CD4-positive, alpha-beta T cell (primary cell): Measurements from ENCODE around the gene CCSER1. TPM values are rescaled to one million over a fixed set of nuclear protein-coding genes. Genes with fewer than 3 reads are reported as not detected.

ENCODE experiments used
- ATAC-seq: fragments of 200-7000 bp; cut with Tn5 transposase; one replicate; pipeline ENCODE4 v1.10.0; 2022; ENCODE audit warnings: mild to moderate bottlenecking; ENCODE audit not compliant: poor library complexity
- CTCF ChIA-PET: fragments of 350-600 bp; sonication (Branson Sonifier 250); formaldehyde crosslinking; loops from one replicate; lab custom pipeline; 2021; ENCODE audit warnings: antibody characterized with exemption, inconsistent platforms; lab: Charles Lee
- POLR2A ChIA-PET: fragments of 350-600 bp; sonication (Branson Sonifier 250); formaldehyde crosslinking; loops from one replicate; lab custom pipeline; 2021; ENCODE audit warnings: antibody characterized with exemption, inconsistent platforms; lab: Charles Lee
- DNase-seq, 14 experiments: peaks; one replicate each; pipeline ENCODE4 v3.0.0-alpha.2; 2013 to 2020; ENCODE audit warnings: mixed read lengths in 2 of 14
- H3K27ac ChIP-seq, 2 donors: one replicate each; pipeline versions ENCODE4 v1.5.1 to v1.7.0; 2013; ENCODE audit warnings: low read length in 2 of 2, low read depth in 1 of 2, mild to moderate bottlenecking in 1 of 2
- H3K27me3 ChIP-seq, 2 experiments: 1 replicate in 1 of 2; 2 replicates in 1 of 2; pipeline versions ENCODE4 v1.6.1 to v1.7.0; 2013; ENCODE audit warnings: low read length in 2 of 2, control low read depth in 1 of 2, mild to moderate bottlenecking in 1 of 2, moderate library complexity in 1 of 2; ENCODE audit not compliant: insufficient read depth in 2 of 2, control insufficient read depth in 1 of 2
- H3K36me3 ChIP-seq: one replicate; pipeline ENCODE4 v1.6.1; 2013; ENCODE audit warnings: low read length, control low read depth; ENCODE audit not compliant: insufficient read depth
- H3K4me1 ChIP-seq: one replicate; pipeline ENCODE4 v1.6.1; 2013; ENCODE audit warnings: low read length, control low read depth; ENCODE audit not compliant: insufficient read depth
- H3K4me3 ChIP-seq: one replicate; pipeline ENCODE4 v1.5.1; 2013; ENCODE audit warnings: mild to moderate bottlenecking, low read length, moderate library complexity
- H3K9me3 ChIP-seq, 2 experiments: 1 replicate in 1 of 2; 2 replicates in 1 of 2; pipeline versions ENCODE4 v1.6.1 to v1.7.0; 2013; ENCODE audit warnings: low read length in 2 of 2, mild to moderate bottlenecking in 2 of 2, control low read depth in 1 of 2, moderate library complexity in 1 of 2; ENCODE audit not compliant: control insufficient read depth in 1 of 2, insufficient read depth in 1 of 2
- H3K27ac Mint-ChIP-seq: one replicate; pipeline ENCODE4 v1.8.0; 2020; ENCODE audit warnings: mixed read lengths
- H3K27me3 Mint-ChIP-seq: one replicate; pipeline ENCODE4 v1.8.0; 2021; ENCODE audit warnings: mixed read lengths
- H3K36me3 Mint-ChIP-seq: one replicate; pipeline ENCODE4 v1.8.0; 2021; ENCODE audit warnings: low read depth, mixed read lengths
- H3K4me1 Mint-ChIP-seq: one replicate; pipeline ENCODE4 v1.8.0; 2021; ENCODE audit warnings: low read depth, mixed read lengths
- H3K4me3 Mint-ChIP-seq: one replicate; pipeline ENCODE4 v1.8.0; 2020; ENCODE audit warnings: mild to moderate bottlenecking, mixed read lengths
- H3K9me3 Mint-ChIP-seq: one replicate; pipeline ENCODE4 v1.8.0; 2020; ENCODE audit warnings: mixed read lengths
- CTCF ChIP-seq: fragments of 200-600 bp; IDR thresholded peaks from one replicate; pipeline ENCODE4 v1.8.0; 2022; ENCODE audit warnings: antibody characterized with exemption, mild to moderate bottlenecking
- intact Hi-C, 2 experiments: fragments of 100-400 bp; cut with DNase I in 1 of 2; cut with micrococcal nuclease in 1 of 2; formaldehyde crosslinking; loops; one replicate each; pipeline versions ENCODE4 v1.15.1 to v1.9.0; 2023 to 2025; cut with DNase I, micrococcal nuclease
- total RNA-seq, 174 experiments: library from RNA in 2 of 174; stranded (reverse) in 2 of 174; gene quantifications; one replicate each; pipeline ENCODE4 v1.2.3 and lab custom pipeline; 2021 to 2026

Gene CCSER1
- total RNA-seq, 2 experiments from 2014 or later, result 0.36 to 0.71 TPM

- H3K4me3 Mint-ChIP-seq, result no peak overlapping the region
- no peaks in the 10 kb centered on the region for H3K27me3 Mint-ChIP-seq
- no peaks in the 10 kb centered on the region for H3K36me3 Mint-ChIP-seq
- DNase-seq (no peak), ATAC-seq (no peak)
- Histone ChIP-seq H3K4me3 (no peak overlapping the region), H3K27ac (no peak overlapping the region), H3K9me3 (no peaks in the 10 kb centered on the region), H3K27me3 (no peaks in the 10 kb centered on the region), H3K36me3 (no peaks in the 10 kb centered on the region), H3K4me1 (no peaks in the 10 kb centered on the region)
- intact Hi-C loops, result no loop called here
- no peak overlapping the region for H3K27ac Mint-ChIP-seq
- H3K9me3 Mint-ChIP-seq, result peaks cover 3% of the 10 kb centered on the region
- H3K4me1 Mint-ChIP-seq, result no peaks in the 10 kb centered on the region
- no peak for TF ChIP-seq CTCF
- ChIA-PET CTCF (no interaction called here), POLR2A (no interaction called here)
Observed at GRCh38 chr4:91085961-91086360, 958.8 kb downstream of the CCSER1 start.

- Histone ChIP-seq H3K36me3 (no peaks in the 10 kb centered on the region), H3K9me3 (no peaks in the 10 kb centered on the region), H3K4me1 (no peaks in the 10 kb centered on the region), H3K27me3 (no peaks in the 10 kb centered on the region), H3K27ac (no peak overlapping the region), H3K4me3 (no peak overlapping the region)
- Mint-ChIP-seq H3K36me3 (no peaks in the 10 kb centered on the region), H3K4me1 (no peaks in the 10 kb centered on the region), H3K9me3 (peaks cover 7% of the 10 kb centered on the region), H3K27me3 (no peaks in the 10 kb centered on the region), H3K27ac (no peak overlapping the region), H3K4me3 (no peak overlapping the region)
- ChIA-PET CTCF (no interaction called here), POLR2A (no interaction called here)
- intact Hi-C loops, result no loop called here
- DNase-seq (no peak), ATAC-seq (no peak)
- TF ChIP-seq CTCF, result no peak
Observed at GRCh38 chr4:91087743-91088142, 960.5 kb downstream of the CCSER1 start.

GRCh38 chr4:91089178-91089577, 962.0 kb downstream of the CCSER1 start:
- no peaks in the 10 kb centered on the region for H3K36me3 Mint-ChIP-seq
- peaks cover 7% of the 10 kb centered on the region for H3K9me3 Mint-ChIP-seq
- Histone ChIP-seq H3K27me3 (no peaks in the 10 kb centered on the region), H3K36me3 (no peaks in the 10 kb centered on the region), H3K4me3 (no peak overlapping the region), H3K9me3 (no peaks in the 10 kb centered on the region), H3K27ac (no peak overlapping the region), H3K4me1 (no peaks in the 10 kb centered on the region)
- H3K27me3 Mint-ChIP-seq, result no peaks in the 10 kb centered on the region
- H3K4me3 Mint-ChIP-seq, result no peak overlapping the region
- H3K4me1 Mint-ChIP-seq, result no peaks in the 10 kb centered on the region
- H3K27ac Mint-ChIP-seq, result no peak overlapping the region
- TF ChIP-seq CTCF, result no peak
- ATAC-seq (no peak), DNase-seq (no peak)
- ChIA-PET CTCF (no interaction called here), POLR2A (no interaction called here)
- intact Hi-C loops, result no loop called here
